HepG2 (cell line): ENCODE results near the gene PIP5KL1. TPM values are rescaled to one million over a fixed set of nuclear protein-coding genes. Genes with fewer than 3 reads are reported as not detected.

ENCODE experiments used
- CBFB ChIP-seq: sonication (generic); formaldehyde crosslinking; IDR thresholded peaks from 2 replicates; pipeline ENCODE4 v1.4.0; 2020; ENCODE audit warnings: missing genetic modification reagents
- HNRNPLL ChIP-seq: fragments of 200-400 bp; formaldehyde crosslinking; IDR thresholded peaks from 2 replicates; pipeline ENCODE4 v1.6.1; 2017; ENCODE audit warnings: mild to moderate bottlenecking, low read depth, low read length; ENCODE audit not compliant: poor library complexity, severe bottlenecking
- KMT2A ChIP-seq: sonication (generic); formaldehyde crosslinking; IDR thresholded peaks from 2 replicates; pipeline ENCODE4 v1.4.0; 2020; ENCODE audit warnings: missing genetic modification reagents
- NAIF1 ChIP-seq: sonication (generic); formaldehyde crosslinking; IDR thresholded peaks from 2 replicates; pipeline ENCODE4 v1.5.0; 2020; ENCODE audit warnings: mild to moderate bottlenecking, missing genetic modification reagents, borderline replicate concordance
- NFATC3 ChIP-seq: sonication (generic); formaldehyde crosslinking; IDR thresholded peaks from 2 replicates; pipeline ENCODE4 v1.5.1; 2020; ENCODE audit warnings: mild to moderate bottlenecking, missing genetic modification reagents
- NKX3-1 ChIP-seq: sonication (generic); formaldehyde crosslinking; IDR thresholded peaks from 2 replicates; pipeline ENCODE4 v1.5.0; 2020; ENCODE audit warnings: missing genetic modification reagents
- NR2F6 ChIP-seq, 2 experiments: IDR thresholded peaks; 2 replicates each; pipeline ENCODE4 v1.6.1; 2016; ENCODE audit warnings: antibody characterized with exemption in 1 of 2, mild to moderate bottlenecking in 1 of 2
- PCBP1 ChIP-seq: fragments of 200-400 bp; formaldehyde crosslinking; IDR thresholded peaks from 2 replicates; pipeline ENCODE4 v1.6.1; 2017; ENCODE audit warnings: mild to moderate bottlenecking, low read depth, low read length, borderline replicate concordance
- SOX13 ChIP-seq, 3 experiments: fragments of 450-650 bp in 1 of 3; sonication (generic) in 1 of 3; formaldehyde crosslinking in 1 of 3; IDR thresholded peaks in 2 of 3; conservative IDR thresholded peaks in 1 of 3; 2 replicates each; pipeline versions ENCODE4 v1.5.0 to v1.6.1; 2016 to 2020; ENCODE audit warnings: antibody characterized with exemption in 1 of 3, mild to moderate bottlenecking in 1 of 3, missing compliant biosample characterization in 1 of 3, missing genetic modification reagents in 1 of 3, moderate library complexity in 1 of 3
- SRSF1 ChIP-seq: fragments of 200-400 bp; formaldehyde crosslinking; optimal IDR thresholded peaks from 2 replicates; pipeline ENCODE3; 2017; ENCODE audit warnings: mild to moderate bottlenecking, low read depth, low read length, moderate library complexity
- ZBTB1 ChIP-seq: sonication (generic); formaldehyde crosslinking; IDR thresholded peaks from 2 replicates; pipeline ENCODE4 v1.4.0; 2020; ENCODE audit warnings: missing genetic modification reagents, borderline replicate concordance
- ZNF296 ChIP-seq: sonication (generic); formaldehyde crosslinking; conservative IDR thresholded peaks from 2 replicates; pipeline ENCODE4 v1.5.0; 2020; ENCODE audit warnings: mild to moderate bottlenecking, missing genetic modification reagents
- ZNF530 ChIP-seq: sonication (generic); formaldehyde crosslinking; IDR thresholded peaks from 2 replicates; pipeline ENCODE4 v1.5.0; 2020; ENCODE audit warnings: low read depth, mild to moderate bottlenecking, missing genetic modification reagents
- ZNF839 ChIP-seq: sonication (generic); formaldehyde crosslinking; IDR thresholded peaks from 2 replicates; pipeline ENCODE4 v1.4.0; 2020; ENCODE audit warnings: missing genetic modification reagents, mild to moderate bottlenecking, borderline replicate concordance
- polyA plus RNA-seq, 8 experiments: library from polyadenylated mRNA; depleted of rRNA in 3 of 8; stranded (reverse) in 7 of 8; unstranded in 1 of 8; fragments of >200 nt; fragmentation: Illumina TruSeq in 4 of 8; extraction: Trizol in 4 of 8; gene quantifications; 2 replicates each; pipeline versions ENCODE4 v1.2.1 to v1.2.3, GENCODE V29; 2011 to 2016; ENCODE audit warnings: low read depth in 4 of 8, missing spikeins in 1 of 8, mixed read lengths in 1 of 8; ENCODE audit not compliant: insufficient read depth in 1 of 8
- total RNA-seq, 5 experiments: library from RNA; depleted of rRNA; stranded (reverse); fragments of >200 nt; fragmentation: Illumina TruSeq; extraction: Trizol; gene quantifications; 2 replicates each; pipeline ENCODE4 v1.2.3, GENCODE V29; 2016; ENCODE audit warnings: low read depth in 1 of 5
- TF ChIP-seq, protein P1 (sequence below): sonication (generic); formaldehyde crosslinking; IDR thresholded peaks from 2 replicates; pipeline ENCODE4 v1.4.0; 2020; ENCODE audit warnings: missing genetic modification reagents
- TF ChIP-seq, protein P2 (sequence below): IDR thresholded peaks from 2 replicates; pipeline ENCODE4 v1.6.1; 2016; ENCODE audit warnings: low read depth, control low read depth
- TF ChIP-seq, protein P3 (sequence below): IDR thresholded peaks from 2 replicates; pipeline ENCODE4 v1.6.1; 2016; ENCODE audit warnings: low read depth, borderline replicate concordance
- TF ChIP-seq, protein P4 (sequence below): sonication (generic); formaldehyde crosslinking; IDR thresholded peaks from 2 replicates; pipeline ENCODE4; 2020; ENCODE audit warnings: missing genetic modification reagents, mild to moderate bottlenecking, borderline replicate concordance
- TF ChIP-seq, protein P5 (sequence below): sonication (generic); formaldehyde crosslinking; IDR thresholded peaks from 2 replicates; pipeline ENCODE4 v1.5.0; 2020; ENCODE audit warnings: mild to moderate bottlenecking, missing genetic modification reagents

PIP5KL1 gene
- total and polyA plus RNA-seq, 2 of the 13 experiments (the other 11 are each of a cell fraction or from before 2014, with no cell fraction given), result 0.20 to 0.49 TPM

DNA sequence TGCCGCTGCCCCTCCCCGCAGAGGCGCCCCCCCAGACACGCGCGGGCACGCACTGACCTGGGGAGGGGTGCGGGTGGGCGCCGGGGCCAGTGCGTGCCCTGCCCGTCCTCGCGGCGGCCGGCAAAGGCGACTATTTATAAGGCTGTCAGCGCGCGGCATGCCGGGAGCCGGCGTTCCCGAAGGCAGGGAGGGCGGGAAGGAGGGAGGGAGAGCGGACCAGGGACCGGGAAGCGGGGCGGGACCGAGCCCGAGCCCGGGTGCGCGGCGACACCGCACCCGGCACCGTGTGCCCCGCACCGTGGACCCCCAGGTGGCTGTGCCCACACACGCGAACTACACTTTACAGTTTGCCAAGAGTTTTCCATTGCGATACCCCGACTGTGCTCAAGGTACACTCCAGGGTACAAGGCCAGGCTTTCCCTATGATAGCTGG is 53.0 kb downstream of the PIP5KL1 start, which contains the start of gene AK1 (continued):
- TF ChIP-seq, protein P1, sequence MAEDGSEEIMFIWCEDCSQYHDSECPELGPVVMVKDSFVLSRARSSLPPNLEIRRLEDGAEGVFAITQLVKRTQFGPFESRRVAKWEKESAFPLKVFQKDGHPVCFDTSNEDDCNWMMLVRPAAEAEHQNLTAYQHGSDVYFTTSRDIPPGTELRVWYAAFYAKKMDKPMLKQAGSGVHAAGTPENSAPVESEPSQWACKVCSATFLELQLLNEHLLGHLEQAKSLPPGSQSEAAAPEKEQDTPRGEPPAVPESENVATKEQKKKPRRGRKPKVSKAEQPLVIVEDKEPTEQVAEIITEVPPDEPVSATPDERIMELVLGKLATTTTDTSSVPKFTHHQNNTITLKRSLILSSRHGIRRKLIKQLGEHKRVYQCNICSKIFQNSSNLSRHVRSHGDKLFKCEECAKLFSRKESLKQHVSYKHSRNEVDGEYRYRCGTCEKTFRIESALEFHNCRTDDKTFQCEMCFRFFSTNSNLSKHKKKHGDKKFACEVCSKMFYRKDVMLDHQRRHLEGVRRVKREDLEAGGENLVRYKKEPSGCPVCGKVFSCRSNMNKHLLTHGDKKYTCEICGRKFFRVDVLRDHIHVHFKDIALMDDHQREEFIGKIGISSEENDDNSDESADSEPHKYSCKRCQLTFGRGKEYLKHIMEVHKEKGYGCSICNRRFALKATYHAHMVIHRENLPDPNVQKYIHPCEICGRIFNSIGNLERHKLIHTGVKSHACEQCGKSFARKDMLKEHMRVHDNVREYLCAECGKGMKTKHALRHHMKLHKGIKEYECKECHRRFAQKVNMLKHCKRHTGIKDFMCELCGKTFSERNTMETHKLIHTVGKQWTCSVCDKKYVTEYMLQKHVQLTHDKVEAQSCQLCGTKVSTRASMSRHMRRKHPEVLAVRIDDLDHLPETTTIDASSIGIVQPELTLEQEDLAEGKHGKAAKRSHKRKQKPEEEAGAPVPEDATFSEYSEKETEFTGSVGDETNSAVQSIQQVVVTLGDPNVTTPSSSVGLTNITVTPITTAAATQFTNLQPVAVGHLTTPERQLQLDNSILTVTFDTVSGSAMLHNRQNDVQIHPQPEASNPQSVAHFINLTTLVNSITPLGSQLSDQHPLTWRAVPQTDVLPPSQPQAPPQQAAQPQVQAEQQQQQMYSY, result no peak
- TF ChIP-seq PCBP1 (no peak), ZNF839 (no peak), NFATC3 (CRISPR knock-in tag) (no peak), NAIF1 (CRISPR knock-in tag) (no peak), NR2F6 (IDR thresholded peaks at IDR 0.05) (no peak), NR2F6 (CRISPR knock-in tag; IDR thresholded peaks at IDR 0.05) (no peak), SRSF1 (no peak), SOX13 (IDR thresholded peaks at IDR 0.05) (no peak), SOX13 (CRISPR knock-in tag; conservative IDR thresholded peaks at IDR 0.05 in 1 of 2, IDR thresholded peaks at IDR 0.05 in 1 of 2) (0 out of 4 replicates have a peak, but pooled peaks of 1 of the 2 experiments have one; percentile 6), ZBTB1 (no peak), ZNF296 (CRISPR knock-in tag) (no peak), NKX3-1 (CRISPR knock-in tag) (no peak), HNRNPLL (no peak), ZNF530 (CRISPR knock-in tag) (no peak), CBFB (CRISPR knock-in tag) (no peak), KMT2A (CRISPR knock-in tag) (no peak)
- TF ChIP-seq, protein P2, sequence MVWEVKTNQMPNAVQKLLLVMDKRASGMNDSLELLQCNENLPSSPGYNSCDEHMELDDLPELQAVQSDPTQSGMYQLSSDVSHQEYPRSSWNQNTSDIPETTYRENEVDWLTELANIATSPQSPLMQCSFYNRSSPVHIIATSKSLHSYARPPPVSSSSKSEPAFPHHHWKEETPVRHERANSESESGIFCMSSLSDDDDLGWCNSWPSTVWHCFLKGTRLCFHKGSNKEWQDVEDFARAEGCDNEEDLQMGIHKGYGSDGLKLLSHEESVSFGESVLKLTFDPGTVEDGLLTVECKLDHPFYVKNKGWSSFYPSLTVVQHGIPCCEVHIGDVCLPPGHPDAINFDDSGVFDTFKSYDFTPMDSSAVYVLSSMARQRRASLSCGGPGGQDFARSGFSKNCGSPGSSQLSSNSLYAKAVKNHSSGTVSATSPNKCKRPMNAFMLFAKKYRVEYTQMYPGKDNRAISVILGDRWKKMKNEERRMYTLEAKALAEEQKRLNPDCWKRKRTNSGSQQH (CRISPR knock-in tag), result no peak
- TF ChIP-seq, protein P3, sequence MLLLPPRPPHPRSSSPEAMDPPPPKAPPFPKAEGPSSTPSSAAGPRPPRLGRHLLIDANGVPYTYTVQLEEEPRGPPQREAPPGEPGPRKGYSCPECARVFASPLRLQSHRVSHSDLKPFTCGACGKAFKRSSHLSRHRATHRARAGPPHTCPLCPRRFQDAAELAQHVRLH, result no peak
- TF ChIP-seq, protein P4, sequence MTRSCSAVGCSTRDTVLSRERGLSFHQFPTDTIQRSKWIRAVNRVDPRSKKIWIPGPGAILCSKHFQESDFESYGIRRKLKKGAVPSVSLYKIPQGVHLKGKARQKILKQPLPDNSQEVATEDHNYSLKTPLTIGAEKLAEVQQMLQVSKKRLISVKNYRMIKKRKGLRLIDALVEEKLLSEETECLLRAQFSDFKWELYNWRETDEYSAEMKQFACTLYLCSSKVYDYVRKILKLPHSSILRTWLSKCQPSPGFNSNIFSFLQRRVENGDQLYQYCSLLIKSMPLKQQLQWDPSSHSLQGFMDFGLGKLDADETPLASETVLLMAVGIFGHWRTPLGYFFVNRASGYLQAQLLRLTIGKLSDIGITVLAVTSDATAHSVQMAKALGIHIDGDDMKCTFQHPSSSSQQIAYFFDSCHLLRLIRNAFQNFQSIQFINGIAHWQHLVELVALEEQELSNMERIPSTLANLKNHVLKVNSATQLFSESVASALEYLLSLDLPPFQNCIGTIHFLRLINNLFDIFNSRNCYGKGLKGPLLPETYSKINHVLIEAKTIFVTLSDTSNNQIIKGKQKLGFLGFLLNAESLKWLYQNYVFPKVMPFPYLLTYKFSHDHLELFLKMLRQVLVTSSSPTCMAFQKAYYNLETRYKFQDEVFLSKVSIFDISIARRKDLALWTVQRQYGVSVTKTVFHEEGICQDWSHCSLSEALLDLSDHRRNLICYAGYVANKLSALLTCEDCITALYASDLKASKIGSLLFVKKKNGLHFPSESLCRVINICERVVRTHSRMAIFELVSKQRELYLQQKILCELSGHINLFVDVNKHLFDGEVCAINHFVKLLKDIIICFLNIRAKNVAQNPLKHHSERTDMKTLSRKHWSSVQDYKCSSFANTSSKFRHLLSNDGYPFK (CRISPR knock-in tag), result 0 out of 2 replicates have a peak, but pooled peaks have one; percentile 33
- TF ChIP-seq, protein P5, sequence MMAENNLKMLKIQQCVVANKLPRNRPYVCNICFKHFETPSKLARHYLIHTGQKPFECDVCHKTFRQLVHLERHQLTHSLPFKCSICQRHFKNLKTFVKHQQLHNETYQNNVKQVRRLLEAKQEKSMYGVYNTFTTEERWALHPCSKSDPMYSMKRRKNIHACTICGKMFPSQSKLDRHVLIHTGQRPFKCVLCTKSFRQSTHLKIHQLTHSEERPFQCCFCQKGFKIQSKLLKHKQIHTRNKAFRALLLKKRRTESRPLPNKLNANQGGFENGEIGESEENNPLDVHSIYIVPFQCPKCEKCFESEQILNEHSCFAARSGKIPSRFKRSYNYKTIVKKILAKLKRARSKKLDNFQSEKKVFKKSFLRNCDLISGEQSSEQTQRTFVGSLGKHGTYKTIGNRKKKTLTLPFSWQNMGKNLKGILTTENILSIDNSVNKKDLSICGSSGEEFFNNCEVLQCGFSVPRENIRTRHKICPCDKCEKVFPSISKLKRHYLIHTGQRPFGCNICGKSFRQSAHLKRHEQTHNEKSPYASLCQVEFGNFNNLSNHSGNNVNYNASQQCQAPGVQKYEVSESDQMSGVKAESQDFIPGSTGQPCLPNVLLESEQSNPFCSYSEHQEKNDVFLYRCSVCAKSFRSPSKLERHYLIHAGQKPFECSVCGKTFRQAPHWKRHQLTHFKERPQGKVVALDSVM, result peak; percentile 17; the same call in 1 of the 2 replicates
